H1 (cell line): ENCODE data around the gene MACF1. TPM values are rescaled to one million over a fixed set of nuclear protein-coding genes. Genes with fewer than 3 reads are reported as not detected.

Experiments used
- CTCF ChIA-PET: fragments of 300-600 bp; sonication (Branson Sonifier 250); formaldehyde crosslinking; loops from one replicate; lab custom pipeline; 2021; ENCODE audit not compliant: partially characterized antibody; lab: Charles Lee
- POLR2A ChIA-PET: fragments of 300-600 bp; sonication (Branson Sonifier 250); formaldehyde crosslinking; loops from one replicate; lab custom pipeline; 2021; ENCODE audit warnings: inconsistent platforms; ENCODE audit not compliant: partially characterized antibody; lab: Charles Lee
- DNase-seq, 2 experiments: peaks; one replicate each; pipeline versions ENCODE4 v3.0.0 to v3.0.0-alpha.2; 2010 to 2022; ENCODE audit warnings: low spot score in 2 of 2, low read depth in 1 of 2, mixed read lengths in 1 of 2
- FAIRE-seq: peaks from 2 replicates; lab custom pipeline; 2011; peaks lifted over from hg19 to GRCh38; lab: Jason Lieb, UNC
- H2AFZ ChIP-seq: 2 replicates; pipeline ENCODE4 v1.8.1; 2012; ENCODE audit warnings: low read length, inconsistent platforms
- H2AK5ac ChIP-seq: 2 replicates; pipeline ENCODE4 v1.6.1; 2013; ENCODE audit warnings: low read depth, low read length
- H2BK120ac ChIP-seq: replicated peaks from 2 replicates; pipeline ENCODE3; 2013; ENCODE audit warnings: low read depth, low read length, inconsistent platforms
- H2BK12ac ChIP-seq: 2 replicates; pipeline ENCODE4 v1.6.1; 2013; ENCODE audit warnings: low read depth, low read length
- H2BK15ac ChIP-seq: 2 replicates; pipeline ENCODE4 v1.6.1; 2013; ENCODE audit warnings: low read length
- H2BK20ac ChIP-seq: 2 replicates; pipeline ENCODE4 v1.6.1; 2013; ENCODE audit warnings: low read length
- H2BK5ac ChIP-seq: 2 replicates; pipeline ENCODE4 v1.6.1; 2013; ENCODE audit warnings: low read depth, low read length
- H3K14ac ChIP-seq: 2 replicates; pipeline ENCODE4 v1.6.1; 2013; ENCODE audit warnings: inconsistent platforms; ENCODE audit not compliant: insufficient read length
- H3K18ac ChIP-seq: 2 replicates; pipeline ENCODE4 v1.6.1; 2013; ENCODE audit warnings: low read length; ENCODE audit errors: extremely low read depth
- H3K23ac ChIP-seq: 2 replicates; pipeline ENCODE4 v1.6.1; 2013; ENCODE audit warnings: inconsistent platforms; ENCODE audit not compliant: insufficient read length
- H3K23me2 ChIP-seq: 2 replicates; pipeline ENCODE4 v1.6.1; 2013; ENCODE audit warnings: low read depth, low read length
- H3K27ac ChIP-seq: 2 replicates; pipeline ENCODE4 v1.6.1; 2011; ENCODE audit warnings: low read depth, low read length, inconsistent platforms
- H3K27me3 ChIP-seq, 4 experiments: replicated peaks in 1 of 4; 1 replicate in 1 of 4; 2 replicates in 3 of 4; pipeline versions ENCODE4 v1.6.1 to v1.8.1; 2011 to 2013; ENCODE audit warnings: low read length in 3 of 4, mild to moderate bottlenecking in 3 of 4, inconsistent platforms in 2 of 4, mixed read lengths in 2 of 4, moderate library complexity in 1 of 4; ENCODE audit not compliant: control insufficient read depth in 3 of 4, insufficient read depth in 3 of 4; ENCODE audit errors: extremely low read depth in 1 of 4
- H3K36me3 ChIP-seq, 4 experiments: 2 replicates each; pipeline versions ENCODE4 v1.6.1 to v1.8.1; 2011 to 2013; ENCODE audit warnings: mild to moderate bottlenecking in 4 of 4, low read length in 3 of 4, moderate library complexity in 2 of 4, control low read depth in 1 of 4, inconsistent platforms in 1 of 4; ENCODE audit not compliant: insufficient read depth in 4 of 4, control insufficient read depth in 2 of 4
- H3K4ac ChIP-seq: replicated peaks from 2 replicates; pipeline ENCODE3; 2013; ENCODE audit warnings: low read length, low read depth, mixed read lengths, inconsistent platforms; ENCODE audit not compliant: insufficient read length
- H3K4me1 ChIP-seq, 4 experiments: replicated peaks in 1 of 4; 1 replicate in 1 of 4; 2 replicates in 3 of 4; pipeline versions ENCODE4 v1.6.1 to v1.8.1; 2011 to 2013; ENCODE audit warnings: low read length in 3 of 4, inconsistent platforms in 2 of 4, mixed read lengths in 1 of 4; ENCODE audit not compliant: insufficient read depth in 4 of 4, control insufficient read depth in 3 of 4
- H3K4me2 ChIP-seq, 2 experiments: 2 replicates each; pipeline versions ENCODE4 v1.6.1 to v1.8.1; 2011 to 2013; ENCODE audit warnings: low read depth in 2 of 2, low read length in 2 of 2, control low read depth in 1 of 2, inconsistent platforms in 1 of 2, mild to moderate bottlenecking in 1 of 2; ENCODE audit not compliant: insufficient read depth in 1 of 2
- H3K4me3 ChIP-seq, 4 experiments: fragments of 200-600, 300-600 bp in 1 of 4; sonication (generic), shearing (Covaris generic), sonication (Bioruptor Twin) in 1 of 4; 2 replicates each; pipeline versions ENCODE4 v1.5.1 to v1.8.1; 2011 to 2016; ENCODE audit warnings: low read length in 4 of 4, low read depth in 3 of 4, control low read depth in 2 of 4, inconsistent platforms in 2 of 4, mild to moderate bottlenecking in 2 of 4, mixed read lengths in 1 of 4, moderate library complexity in 1 of 4; ENCODE audit not compliant: insufficient read depth in 2 of 4; ENCODE audit errors: extremely low read depth in 1 of 4
- H3K56ac ChIP-seq: replicated peaks from 2 replicates; pipeline ENCODE3; 2013; ENCODE audit warnings: low read depth, mild to moderate bottlenecking, mixed read lengths, low read length, inconsistent platforms; ENCODE audit not compliant: insufficient read length
- H3K79me1 ChIP-seq: 2 replicates; pipeline ENCODE4 v1.6.1; 2013; ENCODE audit warnings: low read depth, low read length, control low read depth
- H3K79me2 ChIP-seq, 2 experiments: 2 replicates each; pipeline versions ENCODE4 v1.6.1 to v1.8.1; 2012 to 2013; ENCODE audit warnings: low read length in 2 of 2, mild to moderate bottlenecking in 2 of 2, inconsistent platforms in 1 of 2; ENCODE audit not compliant: insufficient read depth in 2 of 2, control insufficient read depth in 1 of 2
- H3K9ac ChIP-seq, 4 experiments: replicated peaks in 1 of 4; 1 replicate in 1 of 4; 2 replicates in 3 of 4; pipeline versions ENCODE4 v1.6.1 to v1.8.1; 2011 to 2013; ENCODE audit warnings: low read depth in 3 of 4, low read length in 3 of 4, control low read depth in 2 of 4, mild to moderate bottlenecking in 2 of 4, moderate library complexity in 2 of 4, inconsistent platforms in 1 of 4; ENCODE audit errors: extremely low read depth in 1 of 4
- H3K9me3 ChIP-seq, 2 experiments: 2 replicates each; pipeline versions ENCODE4 v1.6.1 to v1.8.1; 2012 to 2013; ENCODE audit warnings: mild to moderate bottlenecking in 2 of 2, moderate library complexity in 2 of 2, control low read depth in 1 of 2, inconsistent platforms in 1 of 2, low read depth in 1 of 2, low read length in 1 of 2, mixed read lengths in 1 of 2; ENCODE audit not compliant: insufficient read depth in 2 of 2
- H4K20me1 ChIP-seq, 2 experiments: replicated peaks in 1 of 2; 2 replicates each; pipeline versions ENCODE3 to v1.8.1; 2011 to 2013; ENCODE audit warnings: inconsistent platforms in 2 of 2, low read length in 2 of 2, mild to moderate bottlenecking in 1 of 2; ENCODE audit not compliant: insufficient read depth in 2 of 2, control insufficient read depth in 1 of 2
- H4K5ac ChIP-seq: 2 replicates; pipeline ENCODE4 v1.6.1; 2013; ENCODE audit warnings: low read length, low read depth, mixed read lengths, inconsistent platforms; ENCODE audit not compliant: insufficient read length
- H4K8ac ChIP-seq: 2 replicates; pipeline ENCODE4 v1.8.0; 2013; ENCODE audit warnings: mild to moderate bottlenecking, moderate library complexity, low read length, inconsistent platforms; ENCODE audit not compliant: insufficient read depth; ENCODE audit errors: extremely low read depth
- H4K91ac ChIP-seq: replicated peaks from 2 replicates; pipeline ENCODE3; 2013; ENCODE audit warnings: low read length, mixed read lengths, inconsistent platforms; ENCODE audit not compliant: insufficient read length
- CBX5 ChIP-seq: fragments of 300-800, 300-1000 bp; sonication (generic); IDR thresholded peaks from 2 replicates; pipeline ENCODE4 v1.7.1; 2016; ENCODE audit warnings: antibody characterized with exemption, low read length, low read depth
- CTCF ChIP-seq, 3 experiments: IDR thresholded peaks; 1 replicate in 2 of 3; 2 replicates in 1 of 3; pipeline versions ENCODE4 v1.5.1 to v1.6.1; 2011; ENCODE audit warnings: low read length in 3 of 3, mild to moderate bottlenecking in 3 of 3, inconsistent platforms in 2 of 3, low read depth in 1 of 3, moderate library complexity in 1 of 3; ENCODE audit not compliant: insufficient read depth in 1 of 3; ENCODE audit errors: control extremely low read depth in 1 of 3
- JUN ChIP-seq: IDR thresholded peaks from 2 replicates; pipeline ENCODE4 v1.6.1; 2011; ENCODE audit warnings: low read depth, mild to moderate bottlenecking, improper control_type of control experiment, low read length
- POLR2A ChIP-seq, 2 experiments: IDR thresholded peaks; 1 replicate in 1 of 2; 2 replicates in 1 of 2; pipeline ENCODE4 v1.6.1; 2011; ENCODE audit warnings: low read depth in 2 of 2, low read length in 2 of 2, mild to moderate bottlenecking in 2 of 2; ENCODE audit errors: control extremely low read depth in 1 of 2
- RAD21 ChIP-seq, 2 experiments: IDR thresholded peaks in 1 of 2; conservative IDR thresholded peaks in 1 of 2; 2 replicates each; pipeline ENCODE4 v1.6.1; 2011; ENCODE audit warnings: low read depth in 2 of 2, low read length in 2 of 2, improper control_type of control experiment in 1 of 2, inconsistent platforms in 1 of 2, mild to moderate bottlenecking in 1 of 2, moderate library complexity in 1 of 2
- ZNF274 ChIP-seq: IDR thresholded peaks from 2 replicates; pipeline ENCODE4 v1.7.0; 2012; ENCODE audit warnings: low read length, borderline replicate concordance; ENCODE audit errors: extremely low read depth
- WGBS, 2 experiments: shearing (Covaris generic) in 1 of 2; methylation state at CpG; one replicate each; pipeline versions ENCODE4 v1.1.6 to v1.1.7; 2013 to 2015; ENCODE audit warnings: low lambda C conversion rate in 2 of 2, mixed read lengths in 2 of 2, inconsistent platforms in 1 of 2, low coverage in 1 of 2, missing lambda C conversion rate in 1 of 2; ENCODE audit not compliant: insufficient replicate concordance in 2 of 2, insufficient coverage in 1 of 2, insufficient read length in 1 of 2; ENCODE audit errors: extremely low coverage in 1 of 2, missing lambda C conversion rate in 1 of 2; 5-methylcytosine and 5-hydroxymethylcytosine counted together
- polyA plus RNA-seq, 7 experiments: library from polyadenylated mRNA; depleted of rRNA in 3 of 7; stranded (reverse) in 5 of 7; unstranded in 2 of 7; fragments of >200 nt in 5 of 7; fragments of 200-250 nt in 2 of 7; gene quantifications; 1 replicate in 5 of 7; 2 replicates in 1 of 7; 4 replicates in 1 of 7; pipeline versions ENCODE4 v1.2.1 to v1.2.3, GENCODE V29; 2011 to 2013; ENCODE audit warnings: missing spikeins in 2 of 7, mixed read lengths in 2 of 7
- total RNA-seq: library from RNA; stranded (reverse); fragmentation: NEBNext Ultra II Directional; extraction: Animal tissue kit (Norgen Biotek cat#: 25700); gene quantifications from 2 replicates; pipeline ENCODE4 v1.2.1, GENCODE V29; 2021

MACF1 gene
- total and polyA plus RNA-seq, 2 of the 8 experiments (the other 6 are each of a cell fraction or from before 2014, with no cell fraction given): 59.8 to 285 TPM

GRCh38 chr1:39173119-39173994, 31.1 kb upstream of the MACF1 start:
- 74% methylated on average over 7 of the region's 9 CpGs; no CpG with 5 or more reads in 1 of the 2 experiments for WGBS, 2 experiments
- H2BK12ac ChIP-seq: no peak overlapping the region
- H3K79me1 ChIP-seq: no peaks in the 10 kb centered on the region; the same call in none of the 2 replicates
- H3K4me1 ChIP-seq: peaks cover 3 to 25% (median 17%) of the 10 kb centered on the region in 4 experiments
- H2BK15ac ChIP-seq: no peak overlapping the region
- FAIRE-seq (no peak), DNase-seq (no peak)
- no peak overlapping the region for H2BK5ac ChIP-seq
- H3K9me3 ChIP-seq: no peaks in the 10 kb centered on the region
- H3K27me3 ChIP-seq: no peaks in the 10 kb centered on the region
- H4K8ac ChIP-seq: no peak overlapping the region
- H3K36me3 ChIP-seq: no peaks in the 10 kb centered on the region
- H2BK120ac ChIP-seq: no peak overlapping the region
- no peak overlapping the region for H3K4me3 ChIP-seq
- peaks cover 0 to 5% of the 10 kb centered on the region in 2 experiments for H4K20me1 ChIP-seq
- no peak overlapping the region for H2AK5ac ChIP-seq
- H4K5ac ChIP-seq: no peak overlapping the region
- peak overlapping the region; percentile 75 for H4K91ac ChIP-seq
- no peak overlapping the region for H3K56ac ChIP-seq
- H2AFZ ChIP-seq: no peak overlapping the region
- H3K9ac ChIP-seq: no peak overlapping the region
- peak in 2 of 3 experiments; percentile 6 to 9; a peak in 1 of 4 replicates for TF ChIP-seq CTCF (IDR thresholded peaks at IDR 0.05; ENCODE audit: control extremely low read depth in 1 of 3, insufficient read depth in 1 of 3, low read depth in 1 of 3, low read length in 3 of 3)
- no peak for TF ChIP-seq ZNF274
- TF ChIP-seq RAD21 (IDR thresholded peaks at IDR 0.05 in 1 of 2, conservative IDR thresholded peaks at IDR 0.05 in 1 of 2; ENCODE audit: low read depth in 2 of 2, low read length in 2 of 2): peak; percentile 19 to 39; a peak in 3 of 4 replicates
- no peak for TF ChIP-seq CBX5
- no peak for TF ChIP-seq JUN
- no peak for TF ChIP-seq POLR2A (IDR thresholded peaks at IDR 0.05; ENCODE audit: control extremely low read depth in 1 of 2, low read depth in 2 of 2, low read length in 2 of 2)
- H3K27ac ChIP-seq: no peak overlapping the region
- CTCF ChIA-PET: interaction anchor here (0.6 to 4.2 kb wide), 15 partner anchors 9 to 79 kb away, joined by 3 to 34 read pairs (median 4); no protein-coding TSS in a partner anchor
- no peak overlapping the region for H3K23ac ChIP-seq
- H3K4me2 ChIP-seq: peak overlapping the region in 1 of 2 experiments; percentile 18; a peak in 1 of 4 replicates
- H3K23me2 ChIP-seq: no peaks in the 10 kb centered on the region
- POLR2A ChIA-PET: interaction anchor here (0.8 to 1.6 kb wide), 4 partner anchors 9 to 95 kb away, joined by 3 to 4 read pairs (median 3); no protein-coding TSS in a partner anchor
- peaks cover 7 to 88% of the 10 kb centered on the region in 2 experiments for H3K79me2 ChIP-seq
- H3K4ac ChIP-seq: no peak overlapping the region
- H3K14ac ChIP-seq: no peak overlapping the region
- peak overlapping the region; percentile 53; the same call in 1 of the 2 replicates for H2BK20ac ChIP-seq
- no peak overlapping the region; the same call in 1 of the 2 replicates for H3K18ac ChIP-seq
